ENCODE results near the gene CCDC89. TPM values are rescaled to one million over a fixed set of nuclear protein-coding genes. Genes with fewer than 3 reads are reported as not detected.

CCDC89 gene
- total and polyA plus RNA-seq, 9 of the 15 experiments (the other 6 are each of a cell fraction or from before 2014, with no cell fraction given): 0.07 to 0.09 TPM; not detected in 7

- TF ChIP-seq ZBTB34 (CRISPR knock-in tag; IDR thresholded peaks at IDR 0.05): no peak
- TF ChIP-seq, protein P1, sequence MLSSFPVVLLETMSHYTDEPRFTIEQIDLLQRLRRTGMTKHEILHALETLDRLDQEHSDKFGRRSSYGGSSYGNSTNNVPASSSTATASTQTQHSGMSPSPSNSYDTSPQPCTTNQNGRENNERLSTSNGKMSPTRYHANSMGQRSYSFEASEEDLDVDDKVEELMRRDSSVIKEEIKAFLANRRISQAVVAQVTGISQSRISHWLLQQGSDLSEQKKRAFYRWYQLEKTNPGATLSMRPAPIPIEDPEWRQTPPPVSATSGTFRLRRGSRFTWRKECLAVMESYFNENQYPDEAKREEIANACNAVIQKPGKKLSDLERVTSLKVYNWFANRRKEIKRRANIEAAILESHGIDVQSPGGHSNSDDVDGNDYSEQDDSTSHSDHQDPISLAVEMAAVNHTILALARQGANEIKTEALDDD (IDR thresholded peaks at IDR 0.05): peak; percentile 53
- TF ChIP-seq, protein P2, sequence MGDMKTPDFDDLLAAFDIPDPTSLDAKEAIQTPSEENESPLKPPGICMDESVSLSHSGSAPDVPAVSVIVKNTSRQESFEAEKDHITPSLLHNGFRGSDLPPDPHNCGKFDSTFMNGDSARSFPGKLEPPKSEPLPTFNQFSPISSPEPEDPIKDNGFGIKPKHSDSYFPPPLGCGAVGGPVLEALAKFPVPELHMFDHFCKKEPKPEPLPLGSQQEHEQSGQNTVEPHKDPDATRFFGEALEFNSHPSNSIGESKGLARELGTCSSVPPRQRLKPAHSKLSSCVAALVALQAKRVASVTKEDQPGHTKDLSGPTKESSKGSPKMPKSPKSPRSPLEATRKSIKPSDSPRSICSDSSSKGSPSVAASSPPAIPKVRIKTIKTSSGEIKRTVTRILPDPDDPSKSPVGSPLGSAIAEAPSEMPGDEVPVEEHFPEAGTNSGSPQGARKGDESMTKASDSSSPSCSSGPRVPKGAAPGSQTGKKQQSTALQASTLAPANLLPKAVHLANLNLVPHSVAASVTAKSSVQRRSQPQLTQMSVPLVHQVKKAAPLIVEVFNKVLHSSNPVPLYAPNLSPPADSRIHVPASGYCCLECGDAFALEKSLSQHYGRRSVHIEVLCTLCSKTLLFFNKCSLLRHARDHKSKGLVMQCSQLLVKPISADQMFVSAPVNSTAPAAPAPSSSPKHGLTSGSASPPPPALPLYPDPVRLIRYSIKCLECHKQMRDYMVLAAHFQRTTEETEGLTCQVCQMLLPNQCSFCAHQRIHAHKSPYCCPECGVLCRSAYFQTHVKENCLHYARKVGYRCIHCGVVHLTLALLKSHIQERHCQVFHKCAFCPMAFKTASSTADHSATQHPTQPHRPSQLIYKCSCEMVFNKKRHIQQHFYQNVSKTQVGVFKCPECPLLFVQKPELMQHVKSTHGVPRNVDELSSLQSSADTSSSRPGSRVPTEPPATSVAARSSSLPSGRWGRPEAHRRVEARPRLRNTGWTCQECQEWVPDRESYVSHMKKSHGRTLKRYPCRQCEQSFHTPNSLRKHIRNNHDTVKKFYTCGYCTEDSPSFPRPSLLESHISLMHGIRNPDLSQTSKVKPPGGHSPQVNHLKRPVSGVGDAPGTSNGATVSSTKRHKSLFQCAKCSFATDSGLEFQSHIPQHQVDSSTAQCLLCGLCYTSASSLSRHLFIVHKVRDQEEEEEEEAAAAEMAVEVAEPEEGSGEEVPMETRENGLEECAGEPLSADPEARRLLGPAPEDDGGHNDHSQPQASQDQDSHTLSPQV (IDR thresholded peaks at IDR 0.05): no peak
- TF ChIP-seq, protein P3, sequence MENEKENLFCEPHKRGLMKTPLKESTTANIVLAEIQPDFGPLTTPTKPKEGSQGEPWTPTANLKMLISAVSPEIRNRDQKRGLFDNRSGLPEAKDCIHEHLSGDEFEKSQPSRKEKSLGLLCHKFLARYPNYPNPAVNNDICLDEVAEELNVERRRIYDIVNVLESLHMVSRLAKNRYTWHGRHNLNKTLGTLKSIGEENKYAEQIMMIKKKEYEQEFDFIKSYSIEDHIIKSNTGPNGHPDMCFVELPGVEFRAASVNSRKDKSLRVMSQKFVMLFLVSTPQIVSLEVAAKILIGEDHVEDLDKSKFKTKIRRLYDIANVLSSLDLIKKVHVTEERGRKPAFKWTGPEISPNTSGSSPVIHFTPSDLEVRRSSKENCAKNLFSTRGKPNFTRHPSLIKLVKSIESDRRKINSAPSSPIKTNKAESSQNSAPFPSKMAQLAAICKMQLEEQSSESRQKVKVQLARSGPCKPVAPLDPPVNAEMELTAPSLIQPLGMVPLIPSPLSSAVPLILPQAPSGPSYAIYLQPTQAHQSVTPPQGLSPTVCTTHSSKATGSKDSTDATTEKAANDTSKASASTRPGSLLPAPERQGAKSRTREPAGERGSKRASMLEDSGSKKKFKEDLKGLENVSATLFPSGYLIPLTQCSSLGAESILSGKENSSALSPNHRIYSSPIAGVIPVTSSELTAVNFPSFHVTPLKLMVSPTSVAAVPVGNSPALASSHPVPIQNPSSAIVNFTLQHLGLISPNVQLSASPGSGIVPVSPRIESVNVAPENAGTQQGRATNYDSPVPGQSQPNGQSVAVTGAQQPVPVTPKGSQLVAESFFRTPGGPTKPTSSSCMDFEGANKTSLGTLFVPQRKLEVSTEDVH (IDR thresholded peaks at IDR 0.05; ENCODE audit: low read depth, partially characterized antibody): peak; percentile 20
- no peak for TF ChIP-seq ZNF140 (CRISPR knock-in tag; IDR thresholded peaks at IDR 0.05)
- TF ChIP-seq ZBTB9 (CRISPR knock-in tag; IDR thresholded peaks at IDR 0.05): no peak
- TF ChIP-seq, protein P4, sequence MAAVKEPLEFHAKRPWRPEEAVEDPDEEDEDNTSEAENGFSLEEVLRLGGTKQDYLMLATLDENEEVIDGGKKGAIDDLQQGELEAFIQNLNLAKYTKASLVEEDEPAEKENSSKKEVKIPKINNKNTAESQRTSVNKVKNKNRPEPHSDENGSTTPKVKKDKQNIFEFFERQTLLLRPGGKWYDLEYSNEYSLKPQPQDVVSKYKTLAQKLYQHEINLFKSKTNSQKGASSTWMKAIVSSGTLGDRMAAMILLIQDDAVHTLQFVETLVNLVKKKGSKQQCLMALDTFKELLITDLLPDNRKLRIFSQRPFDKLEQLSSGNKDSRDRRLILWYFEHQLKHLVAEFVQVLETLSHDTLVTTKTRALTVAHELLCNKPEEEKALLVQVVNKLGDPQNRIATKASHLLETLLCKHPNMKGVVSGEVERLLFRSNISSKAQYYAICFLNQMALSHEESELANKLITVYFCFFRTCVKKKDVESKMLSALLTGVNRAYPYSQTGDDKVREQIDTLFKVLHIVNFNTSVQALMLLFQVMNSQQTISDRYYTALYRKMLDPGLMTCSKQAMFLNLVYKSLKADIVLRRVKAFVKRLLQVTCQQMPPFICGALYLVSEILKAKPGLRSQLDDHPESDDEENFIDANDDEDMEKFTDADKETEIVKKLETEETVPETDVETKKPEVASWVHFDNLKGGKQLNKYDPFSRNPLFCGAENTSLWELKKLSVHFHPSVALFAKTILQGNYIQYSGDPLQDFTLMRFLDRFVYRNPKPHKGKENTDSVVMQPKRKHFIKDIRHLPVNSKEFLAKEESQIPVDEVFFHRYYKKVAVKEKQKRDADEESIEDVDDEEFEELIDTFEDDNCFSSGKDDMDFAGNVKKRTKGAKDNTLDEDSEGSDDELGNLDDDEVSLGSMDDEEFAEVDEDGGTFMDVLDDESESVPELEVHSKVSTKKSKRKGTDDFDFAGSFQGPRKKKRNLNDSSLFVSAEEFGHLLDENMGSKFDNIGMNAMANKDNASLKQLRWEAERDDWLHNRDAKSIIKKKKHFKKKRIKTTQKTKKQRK (IDR thresholded peaks at IDR 0.05; ENCODE audit: borderline replicate concordance, low read depth, low read length): no peak
- TF ChIP-seq KLF1 (tag; IDR thresholded peaks at IDR 0.05): no peak
- TF ChIP-seq PHB2 (IDR thresholded peaks at IDR 0.05; ENCODE audit: low read depth): no peak
- TF ChIP-seq ETS2 (tag; IDR thresholded peaks at IDR 0.05; ENCODE audit: borderline replicate concordance, poor library complexity, severe bottlenecking): no peak
- peak; percentile 24; the same call in 1 of the 2 replicates for TF ChIP-seq TCF3 (CRISPR knock-in tag; IDR thresholded peaks at IDR 0.05)
Observed at GRCh38 chr11:85652786-85653447, 33.1 kb downstream of the CCDC89 start (continued).
